Stimulated activated CD4-positive, alpha-beta T cell treated with anti-CD3 and anti-CD28 coated beads, Interleukin-1b, Interleukin-23, amount 100 ng/mL, for 1 hour (primary cell): Measurements from ENCODE around the gene ZCCHC24.

Source experiments
- DNase-seq, 2 donors: peaks; one replicate each; pipeline ENCODE4 v3.0.0-alpha.2; 2020; ENCODE audit warnings: low read depth in 2 of 2

Gene ZCCHC24

DNA sequence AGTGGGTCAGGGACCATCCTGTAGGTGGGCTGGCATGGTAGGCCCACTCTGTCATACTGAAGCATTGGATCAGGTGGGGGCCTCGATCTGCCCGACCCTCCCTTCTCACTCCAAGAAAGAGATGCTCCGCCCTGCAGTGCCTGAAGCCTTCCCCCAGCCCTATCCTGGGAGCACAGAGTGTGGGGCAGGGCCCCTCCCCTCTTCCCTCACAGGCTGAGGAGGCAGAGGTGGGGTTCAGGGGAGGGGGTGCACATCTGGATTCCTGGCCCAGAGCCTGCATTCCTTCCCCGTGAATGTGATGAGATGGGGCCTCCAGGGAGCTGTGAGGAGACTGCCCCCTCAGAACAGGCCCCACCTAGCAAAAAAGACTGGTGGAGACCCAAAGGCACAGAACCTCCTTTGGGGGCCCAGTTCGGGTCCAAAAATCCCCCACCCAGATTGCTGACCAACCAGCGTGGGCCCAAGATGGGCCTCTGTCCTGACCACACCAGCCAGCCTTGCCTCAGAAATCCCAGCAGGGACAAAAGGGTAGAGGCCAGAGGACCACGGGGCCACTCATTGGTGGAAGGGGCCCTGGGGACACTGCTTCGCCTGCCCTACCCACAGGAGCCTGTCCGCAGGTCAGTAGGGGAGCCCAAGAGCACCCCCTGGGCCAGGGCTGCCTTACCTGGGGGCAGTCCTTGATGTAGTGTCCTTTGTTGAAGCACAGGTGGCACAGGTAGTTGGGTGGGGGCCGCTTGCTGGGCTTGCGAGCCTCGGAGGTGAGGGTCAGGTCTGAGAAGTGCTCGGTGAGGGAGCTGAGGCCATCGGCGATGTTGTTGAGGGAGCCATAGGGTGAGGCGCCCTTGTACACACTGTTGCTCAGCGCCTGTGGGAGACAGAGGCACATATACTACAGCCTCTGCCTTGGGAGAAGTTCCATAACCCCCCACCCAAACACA, 13.3 kb downstream of the ZCCHC24 start:
- DNase-seq: no peak

DNA sequence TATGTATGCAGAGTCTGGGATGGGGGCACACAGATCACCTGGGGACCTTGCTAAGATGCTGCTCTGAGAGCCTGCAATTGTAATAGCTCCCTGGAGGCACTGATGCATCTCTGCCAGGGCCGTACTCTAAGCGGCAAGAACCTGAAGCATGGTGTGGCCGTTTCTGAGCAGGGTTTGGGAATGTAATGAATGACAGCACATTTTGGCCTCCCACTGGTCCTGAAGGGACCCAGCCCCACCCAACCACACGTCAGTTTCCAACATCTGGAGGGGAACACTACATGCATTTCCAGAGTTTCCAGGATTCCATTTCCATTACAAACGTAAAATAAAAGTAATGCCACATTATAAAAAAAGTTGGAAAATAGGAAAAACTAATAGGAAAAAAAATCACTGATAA, 14.0 kb downstream of the ZCCHC24 start:
- no peak for DNase-seq

DNA sequence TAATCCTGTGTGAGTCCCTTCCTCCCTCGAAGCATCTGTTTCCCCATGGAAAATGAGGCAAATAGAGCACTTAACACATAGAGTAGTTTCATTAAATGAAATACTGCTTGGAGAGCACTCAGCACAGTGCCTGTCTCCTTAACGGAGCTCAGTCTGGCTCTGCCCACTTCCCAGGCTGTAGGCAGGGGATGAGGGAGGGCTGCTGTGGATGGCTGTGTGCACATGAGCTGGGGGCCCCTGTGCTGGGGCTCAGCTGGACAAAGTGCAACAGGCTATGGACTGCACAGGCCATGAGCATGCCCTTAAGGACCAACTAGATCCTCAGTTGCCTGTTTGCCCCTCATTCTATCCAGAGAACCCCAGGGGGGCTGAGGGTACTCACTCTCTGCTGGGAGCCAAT, 14.5 kb downstream of the ZCCHC24 start:
- no peak for DNase-seq

DNA sequence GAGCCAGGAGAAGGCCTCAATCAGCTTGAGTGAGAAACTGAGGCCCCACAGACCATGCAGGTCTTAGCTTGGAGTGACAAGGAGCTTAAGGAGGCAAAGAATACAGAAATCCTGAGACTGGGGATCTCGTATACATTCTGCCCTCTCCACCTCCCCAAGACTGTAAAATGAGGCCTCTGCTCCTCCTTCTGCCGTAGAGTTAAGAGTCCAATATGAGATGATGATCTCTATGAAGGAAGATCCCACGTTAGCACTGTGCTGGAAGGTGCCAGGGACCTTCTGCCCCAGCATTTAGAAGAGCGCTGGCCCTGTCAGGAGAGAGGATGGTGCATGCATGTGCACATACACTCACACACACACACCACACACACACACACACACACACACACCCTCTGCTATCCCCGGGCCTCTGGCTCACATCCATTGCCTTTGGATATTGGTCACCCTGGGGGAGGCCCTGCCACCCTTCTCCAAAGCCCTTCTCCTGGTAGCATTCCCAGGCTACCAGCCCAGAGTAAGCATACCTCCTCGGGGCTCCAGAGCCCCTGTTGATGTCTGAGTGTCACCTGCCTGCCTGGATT, 15.0 kb downstream of the ZCCHC24 start:
- no peak for DNase-seq

DNA sequence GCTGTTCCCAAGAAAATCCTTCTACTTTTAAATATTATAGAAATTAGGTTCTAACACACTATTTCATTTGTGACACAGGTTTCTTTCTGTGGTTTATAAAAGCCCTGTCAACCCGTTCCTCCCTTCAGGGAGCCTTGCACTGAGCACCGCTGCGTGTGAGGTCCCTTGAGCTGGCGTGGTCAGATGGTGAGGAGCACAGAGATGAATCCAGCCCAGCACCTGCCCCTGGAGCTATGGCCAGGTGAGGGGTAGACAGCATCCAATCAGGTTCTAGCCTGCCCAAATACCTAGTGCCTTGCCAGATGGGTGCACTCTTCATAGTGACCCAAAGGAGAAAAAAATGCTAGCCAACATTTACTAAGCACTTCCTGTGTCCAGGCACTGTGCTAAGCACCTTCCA, 15.7 kb downstream of the ZCCHC24 start:
- DNase-seq: no peak

DNA sequence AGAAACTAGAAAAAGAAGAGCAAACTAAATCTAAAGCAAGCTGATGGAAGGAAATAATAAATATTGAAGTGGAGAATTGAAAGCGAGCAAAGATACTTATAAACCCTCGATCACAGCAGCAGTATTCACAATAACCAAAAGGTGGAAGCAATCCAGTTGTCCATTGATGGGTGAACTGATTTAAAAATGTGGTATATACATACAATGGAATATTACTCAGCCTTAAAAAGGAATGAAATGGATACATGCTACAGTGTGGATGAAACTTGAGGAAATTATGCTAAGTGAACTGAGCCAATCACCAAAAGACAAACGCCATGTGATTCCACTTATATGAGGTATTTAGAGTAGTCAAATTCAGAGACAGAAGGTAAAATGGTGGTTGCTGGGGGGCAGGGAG, 17.5 kb downstream of the ZCCHC24 start:
- DNase-seq: no peak

DNA sequence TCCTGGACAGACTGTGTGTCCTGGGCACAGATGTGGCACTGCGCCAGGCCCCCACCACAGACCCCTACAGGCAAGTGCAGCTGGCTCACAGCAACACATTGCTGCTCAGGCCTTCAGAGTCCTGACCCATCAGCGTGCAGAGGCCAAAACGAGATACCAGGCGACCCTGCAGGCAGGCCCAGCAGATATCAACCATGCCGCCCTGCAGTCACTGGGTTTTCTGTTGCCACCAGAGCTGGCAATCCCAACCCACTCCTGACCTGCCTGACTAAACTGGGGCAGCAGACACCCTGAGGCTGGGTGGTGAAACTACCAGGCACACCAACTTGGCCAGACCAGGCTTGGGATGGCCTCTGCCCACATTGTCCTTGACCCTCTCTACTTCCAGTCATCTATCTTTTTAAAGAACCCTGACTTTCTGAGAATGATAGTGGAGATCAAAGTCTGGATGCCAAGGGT, 20.3 kb downstream of the ZCCHC24 start:
- no peak for DNase-seq

DNA sequence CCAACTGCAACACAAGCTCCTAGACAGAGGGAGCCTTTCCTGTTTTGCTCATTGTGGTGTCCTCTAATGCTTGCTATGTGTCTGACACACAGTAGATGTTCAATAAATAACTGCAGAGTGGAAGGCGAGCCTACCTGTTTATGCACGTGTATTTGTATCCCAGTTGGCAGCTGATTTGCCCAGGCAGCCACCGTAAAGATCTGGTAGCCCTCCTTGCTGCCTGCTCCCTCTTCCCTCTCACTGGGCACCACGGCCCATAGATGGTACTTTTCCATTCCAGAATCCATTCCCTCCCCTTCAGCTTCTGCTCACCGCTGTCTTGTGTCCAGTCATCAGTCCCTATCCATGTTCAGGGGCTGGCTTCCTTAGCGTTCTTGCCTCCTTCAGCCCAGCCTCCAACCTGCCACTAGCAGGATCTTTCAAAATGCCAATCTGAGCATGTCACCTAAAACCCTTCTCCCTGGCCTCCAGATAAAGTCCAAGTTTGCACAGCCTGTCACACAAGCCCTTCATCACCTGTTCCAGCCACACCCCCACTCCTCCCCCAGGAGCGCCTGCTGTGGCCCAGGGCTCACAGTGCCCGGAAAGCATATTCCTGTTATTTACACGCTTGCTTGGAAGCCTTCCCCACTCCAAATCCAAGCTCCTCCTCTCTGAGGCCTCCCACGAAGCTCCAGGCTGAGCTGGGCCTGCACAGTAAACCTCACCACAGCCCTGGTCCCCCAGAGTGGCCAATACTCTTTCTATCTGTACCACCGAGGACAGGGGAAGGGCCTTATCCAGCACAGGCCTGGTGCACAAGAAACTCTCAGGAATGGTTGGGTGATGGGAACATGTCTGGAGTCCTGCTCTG, 21.0 kb downstream of the ZCCHC24 start:
- DNase-seq: no peak

DNA sequence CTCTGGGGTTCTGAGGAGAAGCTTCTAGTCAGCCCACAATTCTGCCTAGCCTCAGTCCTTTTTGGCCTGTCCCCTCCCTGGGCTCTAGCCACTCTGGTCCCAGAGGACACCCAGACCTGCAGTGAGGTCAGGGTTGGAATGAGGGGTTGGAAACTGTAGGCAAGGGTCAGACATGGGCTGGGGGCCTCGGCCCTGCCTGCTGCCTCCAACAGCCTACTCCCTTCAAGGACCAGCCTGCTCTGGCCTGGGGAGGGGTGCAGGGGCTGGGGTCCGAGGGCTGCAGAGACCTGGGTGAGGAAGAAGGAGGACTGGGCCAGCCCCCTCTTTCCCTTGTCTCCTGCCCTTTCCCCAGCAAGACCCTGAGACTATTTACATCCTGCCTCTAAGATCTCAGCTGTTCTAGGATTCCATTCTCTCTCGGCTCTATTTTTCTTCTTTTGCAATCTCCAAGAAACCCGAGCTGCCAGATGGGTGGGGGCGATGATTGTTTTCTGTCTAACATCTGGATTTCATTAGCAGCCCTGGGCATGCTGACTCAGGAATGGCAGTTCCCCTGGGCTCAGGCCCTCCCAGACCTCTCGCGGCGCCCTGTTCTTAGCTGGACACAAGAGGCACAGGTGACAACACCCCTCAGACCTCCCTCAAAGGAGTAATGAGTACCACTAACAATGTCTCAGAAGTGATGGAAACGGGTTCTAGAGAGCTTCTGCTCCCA, 23.1 kb downstream of the ZCCHC24 start:
- no peak for DNase-seq

DNA sequence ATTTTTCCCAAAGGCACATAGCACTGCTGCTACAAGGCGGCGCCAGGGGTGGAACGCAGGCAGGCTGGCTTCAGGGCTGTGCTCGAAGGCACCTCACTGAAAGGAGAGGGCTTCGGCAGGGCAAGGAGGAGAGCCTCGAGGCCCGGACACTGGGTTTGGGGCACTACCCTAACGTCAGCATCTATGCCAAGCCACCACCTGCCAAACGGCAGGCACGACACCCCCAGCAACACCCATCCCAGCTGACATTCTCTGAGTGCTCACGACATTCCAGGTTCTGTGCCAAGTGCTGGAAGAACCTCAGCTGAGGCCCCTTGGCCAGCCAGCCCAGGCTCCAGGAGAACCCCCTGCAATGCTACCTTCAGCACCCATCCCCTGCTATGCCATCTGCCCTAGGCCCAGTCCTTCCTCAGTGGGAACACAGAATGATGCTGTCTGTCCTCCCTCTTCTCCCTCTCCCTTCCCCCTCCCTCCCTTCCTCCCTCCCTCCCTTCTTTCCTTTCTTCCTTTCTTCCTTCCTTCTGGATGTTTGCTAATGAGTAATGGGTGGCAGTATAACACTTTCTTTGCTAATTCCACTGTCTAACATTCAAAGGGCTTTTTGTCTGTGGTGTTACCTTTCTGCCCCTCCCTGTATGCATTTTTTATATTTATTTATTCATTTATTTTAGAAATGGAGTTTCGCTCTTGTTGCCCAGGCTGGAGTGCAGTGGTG, 24.3 kb downstream of the ZCCHC24 start:
- no peak for DNase-seq

DNA sequence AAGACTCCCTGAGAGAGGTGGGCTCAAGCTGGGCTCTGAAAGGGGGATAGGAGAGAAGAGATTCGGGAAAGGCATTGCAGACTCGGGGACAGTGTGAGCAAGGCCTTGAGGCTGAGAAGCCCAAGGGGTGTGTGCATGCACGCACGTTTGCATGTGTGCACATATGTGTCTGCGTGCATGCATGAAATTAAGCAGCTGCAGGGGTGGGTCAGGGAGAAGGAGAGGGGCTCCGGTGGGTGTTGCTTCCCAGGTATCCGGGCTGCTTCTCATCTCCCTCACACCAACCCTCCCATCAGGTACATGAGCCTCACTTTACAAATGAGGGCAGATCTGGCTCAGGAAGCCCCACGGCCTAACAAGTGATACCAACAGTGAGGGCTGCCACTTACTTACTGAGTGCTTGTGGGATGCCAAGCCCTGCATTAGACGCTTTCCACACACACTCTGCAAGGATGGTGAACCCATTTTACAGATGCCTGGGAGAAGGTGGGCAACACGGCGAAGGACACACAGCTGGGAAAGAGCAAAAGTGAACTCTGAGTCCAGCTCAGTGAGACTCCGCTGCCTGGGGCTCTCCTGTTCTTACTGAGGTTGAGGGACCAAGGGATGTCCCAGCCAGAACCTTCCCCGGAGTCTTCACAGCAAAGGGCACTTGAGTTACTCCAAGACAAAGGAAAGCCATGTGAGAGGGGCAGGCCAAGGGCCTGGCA, 26.4 kb downstream of the ZCCHC24 start:
- DNase-seq: no peak

DNA sequence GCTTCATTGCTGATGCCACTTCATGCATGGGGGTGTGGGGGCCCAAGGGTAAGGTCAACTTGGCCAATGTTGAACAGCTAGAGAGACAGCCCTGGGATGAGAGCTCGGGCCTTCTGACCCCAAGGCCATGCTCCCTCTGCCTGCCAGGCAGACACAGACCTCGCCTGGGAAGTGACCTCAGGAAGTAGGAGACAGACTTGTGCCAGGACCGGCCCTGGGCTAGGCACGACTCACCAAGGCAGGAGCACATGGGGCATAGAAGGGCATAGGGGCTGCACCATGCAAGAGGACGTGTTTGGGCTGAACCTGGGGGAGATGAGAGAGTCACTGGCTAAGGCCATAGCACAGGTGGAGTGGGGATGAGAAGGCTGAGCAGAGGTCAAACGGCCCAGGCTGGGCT, 27.1 kb downstream of the ZCCHC24 start:
- DNase-seq: no peak

DNA sequence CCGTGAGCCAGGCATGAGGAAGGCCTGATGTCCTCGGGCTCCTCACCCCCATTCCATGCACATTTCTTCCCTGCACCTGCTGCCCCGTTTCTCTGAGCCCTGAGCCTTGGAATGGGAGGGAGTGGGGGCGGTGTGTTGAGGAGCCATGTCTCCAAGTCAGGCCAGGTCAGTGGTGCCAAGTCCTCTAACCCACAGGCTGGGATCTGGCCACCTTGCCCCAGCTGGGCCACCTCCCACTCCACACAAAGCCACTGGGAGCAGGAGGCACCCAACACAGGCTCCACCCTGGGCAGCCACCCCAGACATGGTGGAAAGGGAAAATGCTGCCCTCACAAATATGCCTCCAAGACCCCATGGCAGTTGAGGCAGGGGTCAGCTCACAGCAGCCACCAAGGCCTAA, 27.7 kb downstream of the ZCCHC24 start:
- DNase-seq: no peak

DNA sequence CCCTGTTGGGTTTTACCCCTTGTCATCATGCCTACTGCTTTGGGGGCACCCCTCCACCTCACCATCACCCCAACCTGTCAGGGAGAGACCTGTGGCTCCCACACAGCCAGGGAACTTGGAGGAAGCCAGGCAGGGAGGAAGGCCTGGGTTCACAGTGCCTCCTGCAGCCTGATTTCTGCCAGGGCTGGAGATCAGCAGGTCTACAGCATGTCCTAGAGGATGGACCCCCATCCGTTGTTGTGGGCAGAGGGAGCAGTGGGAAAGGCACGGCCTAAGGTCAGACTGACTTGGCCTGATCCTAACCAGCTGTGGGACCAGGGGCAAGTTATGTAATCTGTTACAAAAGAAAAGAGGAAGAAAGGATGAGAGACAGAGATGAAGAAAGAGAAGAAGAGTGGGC, 28.2 kb downstream of the ZCCHC24 start:
- DNase-seq: no peak

DNA sequence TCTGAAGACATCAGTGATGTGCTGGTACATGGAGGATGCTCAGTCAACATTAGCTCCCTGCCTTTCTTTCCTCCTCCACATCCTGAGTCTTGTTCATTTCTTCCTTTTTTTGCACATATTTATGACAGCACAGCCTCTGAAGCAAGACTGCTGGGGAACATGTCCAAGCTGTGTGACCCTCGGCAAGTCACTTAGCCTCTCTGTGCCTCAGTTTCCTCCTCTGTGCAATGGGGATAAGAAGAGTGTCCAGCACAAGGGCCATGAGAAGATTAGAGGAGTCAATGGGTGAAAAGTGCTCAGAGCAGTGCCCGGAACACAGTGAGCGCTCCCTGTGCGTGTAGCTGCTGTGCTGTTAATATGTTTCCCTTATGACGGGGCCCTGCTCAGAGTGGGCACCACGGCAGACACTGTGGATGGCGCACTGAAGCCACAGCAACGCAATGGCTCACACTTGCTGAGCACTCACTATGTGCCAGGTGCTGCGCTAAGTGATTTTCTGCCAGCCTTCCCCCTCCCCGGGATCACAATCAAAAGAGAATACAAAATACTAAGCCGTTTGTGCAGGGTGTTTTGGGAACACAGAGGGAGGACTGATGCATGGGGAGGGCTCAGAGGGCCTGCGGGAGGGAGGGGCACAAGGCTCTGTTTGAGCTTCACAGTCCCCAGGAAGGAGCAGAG, 28.7 kb downstream of the ZCCHC24 start:
- no peak for DNase-seq

DNA sequence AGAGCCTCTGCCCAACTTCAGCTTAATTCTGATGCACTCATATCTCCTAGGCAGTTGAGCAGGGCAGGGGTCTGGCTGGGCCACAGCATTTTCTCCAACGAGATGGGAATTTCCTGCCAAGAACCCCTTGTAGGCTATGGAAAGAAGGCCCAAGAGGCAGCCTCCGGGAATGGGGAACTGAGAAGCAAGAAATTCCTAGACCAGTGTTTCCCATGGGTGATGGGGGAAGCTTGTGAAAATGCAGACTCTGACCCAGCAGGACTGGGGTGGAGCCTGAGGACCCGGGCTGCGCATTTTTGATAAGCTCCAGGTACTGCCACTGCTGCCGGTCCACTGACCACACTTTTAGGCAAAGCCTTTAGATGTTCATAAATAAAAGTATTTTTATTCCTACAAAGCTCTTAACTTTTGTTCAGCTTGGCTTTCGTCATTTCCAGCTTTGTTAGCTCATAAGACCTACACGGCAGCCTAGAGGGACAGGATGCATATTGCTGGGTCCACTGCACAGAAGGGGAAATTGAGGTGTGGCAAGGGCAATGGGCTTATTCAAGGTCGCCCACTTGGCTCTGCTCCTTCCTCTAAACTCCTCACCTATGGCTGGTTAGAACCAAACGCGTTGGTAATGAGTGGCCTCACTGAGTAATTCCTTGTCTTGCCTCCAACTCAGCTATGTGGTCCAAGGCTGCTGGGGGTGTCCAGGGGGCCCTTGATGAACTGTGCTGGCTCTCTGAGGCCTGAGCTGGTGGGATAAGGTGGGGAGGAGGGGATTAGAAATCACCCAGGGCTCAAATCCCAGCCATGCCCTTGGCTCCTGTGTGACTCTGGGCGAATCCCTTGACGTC, 29.5 kb downstream of the ZCCHC24 start:
- no peak for DNase-seq

DNA sequence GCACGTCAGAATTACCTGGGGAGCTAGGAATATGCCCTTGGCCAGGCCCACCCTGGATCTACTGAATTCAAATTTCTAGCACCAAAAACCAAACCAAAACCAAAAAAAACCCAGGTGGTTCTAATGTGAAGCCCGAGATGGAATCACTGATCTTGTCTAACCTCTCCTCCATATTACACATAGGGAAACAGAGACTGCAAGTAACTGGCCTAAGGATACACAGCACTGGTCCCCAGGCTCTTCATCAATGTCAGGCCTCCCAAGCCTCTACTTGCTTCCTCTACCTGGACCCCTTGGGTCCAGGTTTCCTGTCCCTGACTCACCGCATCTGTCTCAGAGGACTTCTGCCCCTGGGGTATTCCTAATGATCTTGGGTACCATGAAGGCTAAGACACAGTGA, 30.7 kb downstream of the ZCCHC24 start:
- DNase-seq: no peak

DNA sequence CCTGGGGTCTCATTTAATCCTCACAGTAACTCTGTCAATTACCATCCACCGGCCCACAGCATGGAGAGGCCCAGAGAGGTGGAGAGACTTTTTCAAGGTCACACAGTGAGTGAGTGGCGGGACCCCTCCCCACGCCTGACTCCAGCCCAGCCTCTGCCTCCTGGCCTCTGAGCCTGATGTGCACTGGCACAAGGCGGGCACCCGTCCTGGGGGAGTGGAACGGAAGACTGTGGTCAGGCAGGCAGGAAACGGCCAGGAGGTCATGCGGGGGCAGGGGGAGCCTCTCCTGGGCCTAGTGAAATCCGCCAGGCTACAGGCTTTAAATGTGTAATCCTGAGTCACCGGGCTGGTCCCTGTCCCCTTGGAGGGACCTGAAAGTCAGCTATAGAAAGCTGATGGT, 32.2 kb downstream of the ZCCHC24 start:
- DNase-seq: no peak

DNA sequence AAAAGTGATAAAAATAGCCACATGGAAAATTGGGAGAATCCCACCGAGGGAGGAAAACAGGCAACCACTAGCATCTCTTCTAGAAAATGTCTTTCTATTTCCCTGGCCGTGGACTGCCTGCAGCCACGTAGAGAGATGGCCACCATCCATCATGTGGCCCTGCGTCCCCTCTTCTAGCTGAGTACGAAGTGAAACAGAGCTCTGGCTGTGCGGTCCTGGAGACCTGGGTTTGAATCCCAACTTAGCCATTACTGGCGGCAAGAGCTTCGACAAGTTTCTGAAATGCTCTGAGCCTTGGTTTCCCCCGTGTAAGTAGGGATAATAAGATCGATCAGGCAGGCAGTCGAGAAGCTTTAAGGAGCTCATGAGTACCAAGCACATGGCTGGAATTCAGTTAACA, 32.9 kb downstream of the ZCCHC24 start:
- no peak for DNase-seq
